OCI-LY7 (cell line): ENCODE measurements around the gene SLC13A3. TPM values are rescaled to one million over a fixed set of nuclear protein-coding genes. Genes with fewer than 3 reads are reported as not detected.

Experiments
- BruUV-seq: library from RNA; stranded (reverse); fragments of 400-500 nt; replicated peaks from 2 replicates; lab custom pipeline; 2021; lab: Mats Ljungman, UMichigan
- CTCF ChIA-PET: fragments of 300-600 bp; sonication (Branson Sonifier 250); formaldehyde crosslinking; loops from one replicate; lab custom pipeline; 2022; ENCODE audit warnings: antibody characterized with exemption; ENCODE audit not compliant: unreplicated experiment; lab: Charles Lee
- POLR2A ChIA-PET: fragments of 300-600 bp; sonication (Branson Sonifier 250); formaldehyde crosslinking; loops from one replicate; lab custom pipeline; 2022; ENCODE audit warnings: antibody characterized with exemption; lab: Charles Lee
- DNase-seq: peaks from one replicate; pipeline ENCODE4 v3.0.0-alpha.2; 2015; ENCODE audit warnings: low spot score
- H2AFZ ChIP-seq: fragments of 200-600 bp; sonication (generic), shearing (Covaris generic); 2 replicates; pipeline ENCODE4 v1.6.1; 2014; ENCODE audit warnings: mild to moderate bottlenecking, antibody characterized with exemption, low read length, moderate library complexity
- H3K27ac ChIP-seq: fragments of 200-600 bp; sonication (generic); 2 replicates; pipeline ENCODE4 v1.5.1; 2014; ENCODE audit warnings: mixed run types, low read depth, mild to moderate bottlenecking, moderate library complexity, low read length, inconsistent platforms; ENCODE audit not compliant: poor library complexity, severe bottlenecking
- H3K36me3 ChIP-seq: fragments of 200-600 bp; sonication (generic); 2 replicates; pipeline ENCODE4 v1.6.1; 2014; ENCODE audit warnings: mild to moderate bottlenecking, antibody characterized with exemption, low read length, moderate library complexity, mixed read lengths; ENCODE audit not compliant: insufficient read depth
- H3K4me1 ChIP-seq: fragments of 200-600 bp; sonication (generic); 2 replicates; pipeline ENCODE4 v1.5.1; 2014; ENCODE audit warnings: mild to moderate bottlenecking, low read length; ENCODE audit not compliant: insufficient read depth, poor library complexity, severe bottlenecking
- H3K4me2 ChIP-seq: fragments of 200-600 bp; sonication (generic); 2 replicates; pipeline ENCODE4 v1.6.1; 2014; ENCODE audit warnings: mild to moderate bottlenecking, low read length
- H3K4me3 ChIP-seq: fragments of 200-600 bp; sonication (generic); 2 replicates; pipeline ENCODE4 v1.5.1; 2014; ENCODE audit warnings: mild to moderate bottlenecking, low read depth, low read length; ENCODE audit not compliant: poor library complexity, severe bottlenecking
- H3K79me2 ChIP-seq: fragments of 200-600 bp; sonication (generic); 2 replicates; pipeline ENCODE4 v1.6.1; 2016; ENCODE audit warnings: low read depth, mild to moderate bottlenecking, low read length, moderate library complexity, mixed read lengths; ENCODE audit not compliant: insufficient read depth
- H3K9me2 ChIP-seq: fragments of 200-600 bp; sonication (generic); 2 replicates; pipeline ENCODE4 v1.6.1; 2016; ENCODE audit warnings: mild to moderate bottlenecking, low read length, mixed read lengths; ENCODE audit not compliant: insufficient read depth
- H3K9me3 ChIP-seq: fragments of 200-600 bp; sonication (generic); 2 replicates; pipeline ENCODE4 v1.6.1; 2014; ENCODE audit warnings: mild to moderate bottlenecking, mixed run types, low read length, mixed read lengths
- H4K20me1 ChIP-seq: fragments of 200-600 bp; sonication (generic); 2 replicates; pipeline ENCODE4 v1.6.1; 2014; ENCODE audit warnings: mild to moderate bottlenecking, antibody characterized with exemption, low read length, moderate library complexity, mixed read lengths; ENCODE audit not compliant: insufficient read depth
- CTCF ChIP-seq: fragments of 200-600 bp; sonication (generic); conservative IDR thresholded peaks from 2 replicates; pipeline ENCODE4 v1.5.1; 2014; ENCODE audit warnings: mild to moderate bottlenecking, antibody characterized with exemption, low read length, moderate library complexity, mixed read lengths
- EZH2phosphoT487 ChIP-seq: fragments of 200-600 bp; sonication (generic); IDR thresholded peaks from 2 replicates; pipeline ENCODE4 v1.6.1; 2018; ENCODE audit warnings: low read depth, borderline replicate concordance, mild to moderate bottlenecking, mixed run types, antibody characterized with exemption, low read length, moderate library complexity, mixed read lengths
- intact Hi-C: fragments of 100-400 bp; cut with micrococcal nuclease; formaldehyde crosslinking; loops from one replicate; pipeline ENCODE4 v1.10.0; 2022; ENCODE audit not compliant: unreplicated experiment
- total RNA-seq, 2 experiments: library from RNA; depleted of rRNA in 1 of 2; stranded (reverse); fragments of >200 nt in 1 of 2; shearing (Covaris generic) in 1 of 2; gene quantifications; 2 replicates each; pipeline ENCODE4 v1.2.3, GENCODE V29; 2014 to 2022

Gene SLC13A3
- total RNA-seq, 2 experiments from 2014 or later: not detected

- Histone ChIP-seq H3K27ac (no peak overlapping the region), H3K4me1 (no peaks in the 10 kb centered on the region), H3K36me3 (no peaks in the 10 kb centered on the region), H3K9me2 (no peaks in the 10 kb centered on the region), H3K4me3 (no peak overlapping the region), H3K9me3 (no peaks in the 10 kb centered on the region), H3K79me2 (no peaks in the 10 kb centered on the region), H4K20me1 (no peaks in the 10 kb centered on the region), H3K4me2 (no peak overlapping the region), H2AFZ (no peak overlapping the region)
- POLR2A ChIA-PET: no interaction called here
- CTCF ChIA-PET: no interaction called here
- intact Hi-C loops: no loop called here
- no TSS peak for BruUV-seq
- DNase-seq: no peak
- TF ChIP-seq CTCF (no peak), EZH2phosphoT487 (no peak)
Observed at GRCh38 chr20:46559001-46559400, 92.3 kb downstream of the SLC13A3 start.

- Histone ChIP-seq H3K4me3 (no peak overlapping the region), H3K27ac (no peak overlapping the region), H3K4me2 (no peak overlapping the region), H3K9me2 (no peaks in the 10 kb centered on the region), H4K20me1 (no peaks in the 10 kb centered on the region), H3K79me2 (no peaks in the 10 kb centered on the region), H3K9me3 (no peaks in the 10 kb centered on the region), H2AFZ (no peak overlapping the region), H3K36me3 (no peaks in the 10 kb centered on the region), H3K4me1 (no peaks in the 10 kb centered on the region)
- CTCF ChIA-PET: no interaction called here
- intact Hi-C loops: no loop called here
- BruUV-seq: no TSS peak
- TF ChIP-seq EZH2phosphoT487 (no peak), CTCF (no peak)
- POLR2A ChIA-PET: no interaction called here
- no peak for DNase-seq
Observed at GRCh38 chr20:46558511-46558959, 92.7 kb downstream of the SLC13A3 start.

GRCh38 chr20:46557231-46557956, 93.9 kb downstream of the SLC13A3 start:
- Histone ChIP-seq H2AFZ (no peak overlapping the region), H3K36me3 (no peaks in the 10 kb centered on the region), H3K4me2 (no peak overlapping the region), H3K4me1 (peaks cover 9% of the 10 kb centered on the region), H3K27ac (no peak overlapping the region), H3K9me3 (no peaks in the 10 kb centered on the region), H3K4me3 (no peak overlapping the region), H3K79me2 (no peaks in the 10 kb centered on the region), H4K20me1 (no peaks in the 10 kb centered on the region), H3K9me2 (no peaks in the 10 kb centered on the region)
- no peak for DNase-seq
- intact Hi-C loops: no loop called here
- POLR2A ChIA-PET: no interaction called here
- no TSS peak for BruUV-seq
- CTCF ChIA-PET: no interaction called here
- no peak for TF ChIP-seq CTCF
